Measurements from ENCODE around the gene PRPS1L1.

The PRPS1L1 gene

DNA sequence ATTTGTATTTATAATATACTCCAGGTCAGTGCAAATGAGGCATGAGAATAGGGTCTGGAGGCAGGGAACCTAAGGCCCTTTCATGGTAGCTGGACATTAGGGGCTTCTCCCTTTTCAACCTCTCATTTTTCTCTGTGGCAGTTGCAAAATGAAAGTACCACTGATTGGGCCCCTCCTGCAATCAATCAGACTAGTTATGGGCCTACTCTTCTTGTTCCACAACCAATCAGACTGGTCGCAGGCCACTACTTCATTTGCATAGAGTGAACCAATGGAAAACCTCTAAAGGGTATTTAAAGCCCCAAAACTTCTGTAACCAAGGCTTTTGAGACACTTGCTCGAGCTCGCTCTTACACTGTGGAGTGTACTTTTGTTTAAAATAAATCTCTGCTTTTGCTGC is 10.0 kb upstream of the PRPS1L1 start:
- no peak overlapping the region for H3K4me3 ChIP-seq (ENCODE audit: low read length)
- DNase-seq (ENCODE audit: low read depth) = no peak
- TF ChIP-seq, protein P1, sequence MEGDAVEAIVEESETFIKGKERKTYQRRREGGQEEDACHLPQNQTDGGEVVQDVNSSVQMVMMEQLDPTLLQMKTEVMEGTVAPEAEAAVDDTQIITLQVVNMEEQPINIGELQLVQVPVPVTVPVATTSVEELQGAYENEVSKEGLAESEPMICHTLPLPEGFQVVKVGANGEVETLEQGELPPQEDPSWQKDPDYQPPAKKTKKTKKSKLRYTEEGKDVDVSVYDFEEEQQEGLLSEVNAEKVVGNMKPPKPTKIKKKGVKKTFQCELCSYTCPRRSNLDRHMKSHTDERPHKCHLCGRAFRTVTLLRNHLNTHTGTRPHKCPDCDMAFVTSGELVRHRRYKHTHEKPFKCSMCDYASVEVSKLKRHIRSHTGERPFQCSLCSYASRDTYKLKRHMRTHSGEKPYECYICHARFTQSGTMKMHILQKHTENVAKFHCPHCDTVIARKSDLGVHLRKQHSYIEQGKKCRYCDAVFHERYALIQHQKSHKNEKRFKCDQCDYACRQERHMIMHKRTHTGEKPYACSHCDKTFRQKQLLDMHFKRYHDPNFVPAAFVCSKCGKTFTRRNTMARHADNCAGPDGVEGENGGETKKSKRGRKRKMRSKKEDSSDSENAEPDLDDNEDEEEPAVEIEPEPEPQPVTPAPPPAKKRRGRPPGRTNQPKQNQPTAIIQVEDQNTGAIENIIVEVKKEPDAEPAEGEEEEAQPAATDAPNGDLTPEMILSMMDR (conservative IDR thresholded peaks at IDR 0.05; ENCODE audit: low read length) = no peak

DNA sequence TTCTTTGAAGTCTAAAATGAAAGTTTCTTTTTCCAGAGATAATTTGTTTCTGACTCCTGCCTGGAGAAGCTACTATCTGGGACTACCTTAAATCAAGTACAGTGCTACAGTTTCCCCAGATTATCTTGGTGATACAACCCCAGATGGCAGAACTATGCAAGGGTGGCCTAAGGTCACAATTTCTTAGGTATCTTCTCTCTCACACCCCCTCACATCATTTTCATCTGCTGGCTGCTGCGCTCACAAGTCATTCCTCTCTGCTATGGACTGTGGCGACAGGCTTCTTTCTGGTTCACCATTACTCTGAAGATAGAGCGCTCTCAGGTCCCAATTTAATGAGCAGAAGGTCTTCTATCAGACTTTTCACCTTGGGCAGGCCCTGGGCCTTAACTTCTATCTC is 9.1 kb upstream of the PRPS1L1 start:
- no peak for DNase-seq (ENCODE audit: low read depth)
- TF ChIP-seq, protein P1 (conservative IDR thresholded peaks at IDR 0.05; ENCODE audit: low read length) = no peak
- no peak overlapping the region for H3K4me3 ChIP-seq (ENCODE audit: low read length)

GRCh38 chr7:18030758-18031157 is 3.1 kb upstream of the PRPS1L1 start:
- no peak overlapping the region for H3K4me3 ChIP-seq (ENCODE audit: low read length)
- no peak for DNase-seq (ENCODE audit: low read depth)
- TF ChIP-seq, protein P1 (conservative IDR thresholded peaks at IDR 0.05; ENCODE audit: low read length) = no peak

GRCh38 chr7:18020138-18020715 is 7.4 kb downstream of the PRPS1L1 start:
- DNase-seq (ENCODE audit: low read depth) = peak; percentile 41
- TF ChIP-seq, protein P1 (conservative IDR thresholded peaks at IDR 0.05; ENCODE audit: low read length) = no peak
- no peak overlapping the region for H3K4me3 ChIP-seq (ENCODE audit: low read length)

DNA sequence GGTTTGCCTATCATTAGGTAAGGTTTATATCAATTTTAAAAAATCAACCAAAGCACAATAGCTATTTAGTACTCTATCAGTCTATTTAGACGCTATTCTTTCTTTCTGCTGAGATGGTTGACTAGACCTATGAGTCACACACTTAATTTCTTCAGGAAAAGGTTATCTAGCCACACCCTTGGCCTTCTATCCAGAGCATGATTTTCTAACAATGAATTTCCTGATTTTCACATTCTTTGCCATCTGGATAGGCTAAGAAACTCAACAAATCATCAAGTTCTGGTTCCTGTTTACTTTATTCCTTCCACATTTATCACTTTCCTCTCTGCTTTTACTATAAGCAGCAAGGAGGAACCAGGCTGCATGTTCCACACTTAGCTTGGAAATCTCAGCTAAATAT is 8.1 kb downstream of the PRPS1L1 start:
- TF ChIP-seq, protein P1 (conservative IDR thresholded peaks at IDR 0.05; ENCODE audit: low read length) = no peak
- peak; percentile 65 for DNase-seq (ENCODE audit: low read depth)
- H3K4me3 ChIP-seq (ENCODE audit: low read length) = no peak overlapping the region

- TF ChIP-seq, protein P1 (conservative IDR thresholded peaks at IDR 0.05; ENCODE audit: low read length) = no peak
Measured at GRCh38 chr7:18018296-18019215, 9.1 kb downstream of the PRPS1L1 start.

More at GRCh38 chr7:18018296-18019215, 9.1 kb downstream of the PRPS1L1 start:
- DNase-seq (ENCODE audit: low read depth) = no peak
- no peak overlapping the region for H3K4me3 ChIP-seq (ENCODE audit: low read length)

All from AG10803 (cell line).